Tibial artery (tissue), 4 donors: Measurements from ENCODE around the gene SYTL2.

Source experiments
- DNase-seq, 2 donors: peaks; one replicate each; pipeline ENCODE4 v3.0.0-alpha.2; 2019
- H3K27ac ChIP-seq, 2 donors: fragments of 200-600 bp; sonication (generic) in 1 of 2; 1 replicate in 1 of 2; 2 replicates in 1 of 2; pipeline ENCODE4 v1.5.1; 2018 to 2019; ENCODE audit warnings: mild to moderate bottlenecking in 1 of 2
- H3K27me3 ChIP-seq, 2 donors: fragments of 200-600 bp; sonication (generic) in 1 of 2; one replicate each; pipeline versions ENCODE4 v1.5.1 to v1.6.0; 2016 to 2019
- H3K36me3 ChIP-seq, 3 donors: fragments of 200-600 bp; sonication (generic) in 2 of 3; one replicate each; pipeline ENCODE4 v1.5.1; 2016 to 2019; ENCODE audit warnings: mild to moderate bottlenecking in 2 of 3
- H3K4me1 ChIP-seq, 4 donors: fragments of 200-600 bp; sonication (generic) in 2 of 4; 1 replicate in 3 of 4; 2 replicates in 1 of 4; pipeline ENCODE4 v1.5.1; 2016 to 2019
- H3K4me3 ChIP-seq, 2 donors: fragments of 200-600 bp; sonication (generic) in 1 of 2; 1 replicate in 1 of 2; 2 replicates in 1 of 2; pipeline ENCODE4 v1.5.1; 2018 to 2019; ENCODE audit warnings: mild to moderate bottlenecking in 2 of 2
- H3K9me3 ChIP-seq, 3 donors: fragments of 200-600 bp; sonication (generic) in 1 of 3; one replicate each; pipeline ENCODE4 v1.5.1; 2016 to 2019
- intact Hi-C: fragments of 100-400 bp; cut with DNase I; formaldehyde crosslinking; loops from one replicate; pipeline ENCODE4 v1.15.0; 2023; ENCODE audit warnings: low total_unique reads
- TF ChIP-seq, protein P1 (sequence below), 2 experiments: fragments of 200-600 bp in 1 of 2; fragments of 450-650 bp in 1 of 2; IDR thresholded peaks; one replicate each; pipeline ENCODE4 v1.5.1; 2017 to 2019; ENCODE audit warnings: antibody characterized with exemption in 2 of 2, mild to moderate bottlenecking in 1 of 2, moderate library complexity in 1 of 2

SYTL2 gene

DNA sequence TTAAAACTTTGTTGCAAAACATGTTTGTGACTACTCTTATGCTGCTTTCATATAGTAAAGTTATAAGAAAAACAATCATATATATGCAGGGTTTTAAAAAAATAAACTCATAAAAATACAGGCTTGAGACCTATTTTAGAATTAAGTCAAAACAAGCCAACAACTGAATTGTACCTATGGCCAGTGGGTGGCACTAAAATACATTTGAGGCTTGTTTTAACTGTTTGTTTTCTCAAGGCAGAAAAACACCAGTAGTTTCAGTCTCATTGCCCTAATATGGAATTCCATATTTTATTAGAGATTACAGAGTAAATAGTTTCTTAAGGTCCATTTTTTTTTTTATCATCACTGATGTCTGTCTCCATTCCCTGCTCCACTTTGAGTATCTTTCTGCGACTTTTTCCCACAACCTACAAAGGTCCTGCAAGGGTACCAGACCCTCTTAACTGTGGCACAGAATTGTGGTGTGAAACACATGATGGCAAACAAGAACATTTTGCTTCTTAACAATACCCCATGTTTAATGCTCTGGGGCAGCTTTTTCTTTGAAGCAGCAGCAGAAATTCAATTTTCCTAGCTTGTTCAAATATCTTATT, 116.5 kb downstream of the SYTL2 start:
- intact Hi-C loops, result loop anchor here (5.0 kb wide), 1 partner anchor 118 kb away; the partner anchor contains the start of gene SYTL2

DNA sequence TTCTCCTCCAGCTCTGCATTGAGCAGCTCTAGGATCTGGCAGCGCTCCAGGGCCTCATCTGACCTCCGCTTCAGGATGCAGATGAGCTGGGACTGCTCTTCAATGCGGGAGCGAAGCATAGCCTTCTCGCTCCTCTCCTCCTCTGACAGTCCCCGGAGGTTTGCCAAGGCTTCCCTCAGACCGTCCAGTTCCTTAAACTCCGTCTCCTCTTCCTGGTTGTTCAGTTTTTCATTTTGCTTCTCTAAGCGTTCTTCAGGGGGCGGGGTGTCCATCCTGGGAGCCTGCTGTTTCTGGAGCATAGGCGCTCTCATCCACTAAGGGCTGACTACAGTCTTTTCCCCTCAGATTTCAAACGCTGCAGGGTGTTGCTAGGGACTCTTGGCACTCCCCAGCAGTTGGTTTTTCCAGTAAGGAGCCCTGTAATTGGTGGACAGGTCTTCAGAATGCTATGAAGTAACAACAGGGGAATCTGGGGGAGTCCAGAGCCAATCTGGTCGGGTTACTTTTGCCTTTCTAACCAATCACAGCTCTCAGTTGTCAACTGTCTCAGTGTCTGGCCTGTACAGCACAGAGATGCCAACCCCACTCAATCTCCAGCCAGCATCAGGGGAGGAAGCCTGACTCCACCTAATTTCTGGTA, 125.0 kb downstream of the SYTL2 start, which contains the start of gene CCDC89:
CCDC89 (minus strand) TSS at position 376 of the 640 bp plus-strand sequence; CDS start at position 311, 65 bp downstream.
- Histone ChIP-seq H3K36me3 (peaks cover 0 to 10% (median 0%) of the 10 kb centered on the region in 3 donors), H3K4me3 (peak within 1 kb of the TSS; percentile 49 to 58), H3K27ac (peak within 1 kb of the TSS; percentile 74 to 80), H3K4me1 (peaks cover 0 to 25% (median 10%) of the 10 kb centered on the region in 4 donors), H3K27me3 (no peaks in the 10 kb centered on the region), H3K9me3 (no peaks in the 10 kb centered on the region)
- intact Hi-C loops, result no loop called here
- peak; percentile 79 to 91 for DNase-seq
- TF ChIP-seq, protein P1, sequence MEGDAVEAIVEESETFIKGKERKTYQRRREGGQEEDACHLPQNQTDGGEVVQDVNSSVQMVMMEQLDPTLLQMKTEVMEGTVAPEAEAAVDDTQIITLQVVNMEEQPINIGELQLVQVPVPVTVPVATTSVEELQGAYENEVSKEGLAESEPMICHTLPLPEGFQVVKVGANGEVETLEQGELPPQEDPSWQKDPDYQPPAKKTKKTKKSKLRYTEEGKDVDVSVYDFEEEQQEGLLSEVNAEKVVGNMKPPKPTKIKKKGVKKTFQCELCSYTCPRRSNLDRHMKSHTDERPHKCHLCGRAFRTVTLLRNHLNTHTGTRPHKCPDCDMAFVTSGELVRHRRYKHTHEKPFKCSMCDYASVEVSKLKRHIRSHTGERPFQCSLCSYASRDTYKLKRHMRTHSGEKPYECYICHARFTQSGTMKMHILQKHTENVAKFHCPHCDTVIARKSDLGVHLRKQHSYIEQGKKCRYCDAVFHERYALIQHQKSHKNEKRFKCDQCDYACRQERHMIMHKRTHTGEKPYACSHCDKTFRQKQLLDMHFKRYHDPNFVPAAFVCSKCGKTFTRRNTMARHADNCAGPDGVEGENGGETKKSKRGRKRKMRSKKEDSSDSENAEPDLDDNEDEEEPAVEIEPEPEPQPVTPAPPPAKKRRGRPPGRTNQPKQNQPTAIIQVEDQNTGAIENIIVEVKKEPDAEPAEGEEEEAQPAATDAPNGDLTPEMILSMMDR (IDR thresholded peaks at IDR 0.05), result no peak

More for the DNA sequence above, 116.5 kb downstream of the SYTL2 start:
- no peak for DNase-seq
- TF ChIP-seq, protein P1 (IDR thresholded peaks at IDR 0.05), result peak; percentile 45 to 57
- H3K36me3 ChIP-seq, result peaks cover 0 to 40% (median 16%) of the 10 kb centered on the region in 3 donors
- no peak overlapping the region for H3K4me3 ChIP-seq
- H3K27me3 ChIP-seq, result no peaks in the 10 kb centered on the region
- H3K4me1 ChIP-seq, result peaks cover 0 to 8% (median 1%) of the 10 kb centered on the region in 4 donors
- peak overlapping the region in 1 of 2 donors; percentile 29 for H3K27ac ChIP-seq
- H3K9me3 ChIP-seq, result no peaks in the 10 kb centered on the region

DNA sequence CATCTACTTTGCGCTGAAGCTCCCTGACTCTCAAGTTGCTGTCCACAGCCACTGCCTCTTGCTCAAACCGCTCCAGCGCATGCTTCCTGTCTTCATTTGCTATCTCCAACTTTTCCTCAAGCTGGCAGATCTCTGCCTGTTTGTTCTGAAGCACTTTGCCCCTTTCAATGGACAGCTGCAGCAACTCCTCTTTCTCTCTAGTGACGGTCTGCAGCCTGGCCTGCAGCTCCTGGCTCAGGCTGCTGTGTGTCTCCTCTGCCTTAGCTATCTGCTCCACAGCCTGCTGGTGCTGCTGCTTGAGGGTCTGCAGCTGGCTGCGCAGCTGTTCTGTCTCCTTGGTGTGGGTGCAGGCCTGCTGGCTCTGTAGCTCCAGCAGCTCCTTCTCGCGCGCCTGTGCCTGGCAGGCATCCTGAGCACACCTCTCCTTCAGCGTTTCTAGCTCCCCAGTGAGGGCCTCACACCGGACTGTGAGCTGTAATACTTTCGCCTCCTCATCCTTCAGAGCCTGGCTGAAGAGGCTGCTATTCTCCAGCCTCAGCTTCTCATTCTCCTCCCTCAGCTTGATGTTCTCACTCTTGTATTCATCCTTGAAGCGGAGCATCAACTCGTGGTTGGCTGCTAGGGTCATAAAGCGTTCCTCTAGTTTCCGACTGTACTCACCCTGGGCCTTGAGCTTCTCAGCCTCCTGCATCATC, 125.7 kb downstream of the SYTL2 start:
- H3K4me1 ChIP-seq, result peaks cover 0 to 25% (median 10%) of the 10 kb centered on the region in 4 donors
- peak overlapping the region; percentile 49 to 58 for H3K4me3 ChIP-seq
- H3K27ac ChIP-seq, result peak overlapping the region; percentile 74 to 80
- H3K36me3 ChIP-seq, result peaks cover 0 to 3% (median 0%) of the 10 kb centered on the region in 3 donors
- H3K9me3 ChIP-seq, result no peaks in the 10 kb centered on the region
- no peak for DNase-seq
- no peaks in the 10 kb centered on the region for H3K27me3 ChIP-seq
- TF ChIP-seq, protein P1 (IDR thresholded peaks at IDR 0.05), result no peak
- intact Hi-C loops, result no loop called here

DNA sequence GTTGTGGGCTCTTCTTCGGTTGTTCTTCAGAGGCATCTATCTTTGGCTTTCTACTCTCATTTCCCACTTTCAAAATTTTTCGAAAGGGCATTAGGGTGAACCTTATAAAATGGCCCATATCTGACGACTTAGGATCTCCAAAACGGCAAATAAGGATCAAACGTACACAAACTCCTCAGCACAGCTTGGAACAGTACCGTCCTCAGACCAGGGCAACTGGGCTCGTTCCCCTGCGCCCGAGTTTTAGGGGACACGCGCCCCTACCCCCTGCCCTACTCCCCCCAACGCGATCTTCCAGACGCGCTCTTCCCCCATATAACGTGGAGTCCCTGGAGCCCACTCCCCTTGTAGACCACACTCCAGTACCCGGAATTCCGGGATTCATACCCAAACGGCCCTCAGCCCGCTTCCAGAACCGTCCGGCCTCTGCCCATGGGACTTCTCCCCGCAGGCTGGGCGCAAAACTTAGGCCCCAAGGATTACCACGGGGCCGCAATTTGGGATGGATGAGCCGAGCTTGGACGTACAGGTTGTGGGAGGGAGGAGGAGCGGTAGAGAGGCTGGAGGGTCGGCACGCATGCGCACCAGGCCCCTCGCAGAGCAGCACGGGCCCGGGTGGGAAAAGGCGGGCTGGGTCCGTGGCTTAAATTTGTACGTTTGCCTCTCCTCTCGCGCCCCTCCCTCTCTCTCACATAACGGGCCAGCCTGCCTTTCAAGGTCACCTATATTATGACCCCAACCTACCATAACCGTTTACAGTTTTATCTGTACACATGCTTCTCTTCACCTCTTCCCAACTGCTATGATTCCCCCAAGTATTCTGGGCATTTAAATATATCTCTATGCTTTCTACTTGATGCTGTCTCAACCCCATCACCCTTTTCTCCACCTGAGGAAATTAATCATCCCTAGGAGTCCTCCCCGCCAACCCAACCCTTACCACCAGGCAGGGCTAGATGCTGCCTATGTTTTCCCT, 128.3 kb downstream of the SYTL2 start:
- no peaks in the 10 kb centered on the region for H3K9me3 ChIP-seq
- no peaks in the 10 kb centered on the region for H3K36me3 ChIP-seq
- TF ChIP-seq, protein P1 (IDR thresholded peaks at IDR 0.05), result no peak
- peak overlapping the region; percentile 42 to 52 for H3K27ac ChIP-seq
- H3K27me3 ChIP-seq, result no peaks in the 10 kb centered on the region
- peak; percentile 48 to 79 for DNase-seq
- intact Hi-C loops, result no loop called here
- peaks cover 0 to 25% (median 10%) of the 10 kb centered on the region in 4 donors for H3K4me1 ChIP-seq
- H3K4me3 ChIP-seq, result peak overlapping the region; percentile 54 to 65

DNA sequence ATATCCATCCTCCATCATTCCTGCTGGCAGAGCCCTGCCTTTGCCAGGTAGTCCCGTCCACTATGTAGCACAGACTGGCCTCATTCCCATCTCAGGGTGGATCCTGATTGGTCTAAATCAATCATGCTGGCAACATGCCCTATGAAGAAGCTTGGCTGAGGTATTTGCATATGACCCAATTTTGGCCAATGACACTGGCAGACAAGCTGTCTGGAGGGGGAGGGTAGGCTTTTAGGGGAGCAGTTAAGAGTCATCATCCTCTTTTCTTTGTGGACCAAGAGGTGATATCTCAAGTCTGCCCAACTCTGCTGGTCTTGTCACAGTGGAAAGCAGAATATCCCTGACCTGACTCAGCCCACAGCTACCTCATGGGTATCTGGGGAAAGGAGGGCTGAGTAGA, 130.0 kb downstream of the SYTL2 start:
- Histone ChIP-seq H3K27me3 (no peaks in the 10 kb centered on the region), H3K4me1 (peaks cover 0 to 16% (median 8%) of the 10 kb centered on the region in 4 donors), H3K4me3 (no peak overlapping the region), H3K27ac (no peak overlapping the region), H3K36me3 (no peaks in the 10 kb centered on the region), H3K9me3 (no peaks in the 10 kb centered on the region)
- TF ChIP-seq, protein P1 (IDR thresholded peaks at IDR 0.05), result no peak
- intact Hi-C loops, result no loop called here
- no peak for DNase-seq
